Activated T-helper 9 cell treated with anti-CD3 and anti-CD28 coated beads, Interleukin-2, amount 50 U/mL, for 16 hours (primary cell): ENCODE data around the gene SKAP2.
"Not testable (repeated sequence)": the region's sequence is repeated elsewhere in the genome, so short reads cannot be mapped to it uniquely, and the experiment has no call there.

ENCODE experiments used
- DNase-seq: peaks from one replicate; pipeline ENCODE4 v3.0.0-alpha.2; 2020; ENCODE audit warnings: low read depth

Gene SKAP2

DNA sequence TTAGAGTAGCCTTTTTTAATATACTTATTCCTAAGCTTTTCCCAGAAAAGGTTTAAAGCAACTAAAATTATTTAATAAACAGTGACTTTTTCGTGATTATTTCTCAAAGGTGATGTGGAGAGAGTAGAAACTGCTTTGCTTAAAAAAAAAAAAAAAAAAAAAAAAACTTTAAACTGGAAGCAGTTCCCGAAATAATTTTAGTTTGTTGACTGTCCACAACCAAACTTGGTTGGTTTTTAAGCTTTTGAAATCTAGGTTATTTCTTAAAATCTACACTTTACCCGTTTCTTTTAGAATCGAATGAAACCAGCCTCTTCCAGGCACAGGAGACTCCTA is 7.3 kb downstream of the SKAP2 start:
- DNase-seq: no peak

DNA sequence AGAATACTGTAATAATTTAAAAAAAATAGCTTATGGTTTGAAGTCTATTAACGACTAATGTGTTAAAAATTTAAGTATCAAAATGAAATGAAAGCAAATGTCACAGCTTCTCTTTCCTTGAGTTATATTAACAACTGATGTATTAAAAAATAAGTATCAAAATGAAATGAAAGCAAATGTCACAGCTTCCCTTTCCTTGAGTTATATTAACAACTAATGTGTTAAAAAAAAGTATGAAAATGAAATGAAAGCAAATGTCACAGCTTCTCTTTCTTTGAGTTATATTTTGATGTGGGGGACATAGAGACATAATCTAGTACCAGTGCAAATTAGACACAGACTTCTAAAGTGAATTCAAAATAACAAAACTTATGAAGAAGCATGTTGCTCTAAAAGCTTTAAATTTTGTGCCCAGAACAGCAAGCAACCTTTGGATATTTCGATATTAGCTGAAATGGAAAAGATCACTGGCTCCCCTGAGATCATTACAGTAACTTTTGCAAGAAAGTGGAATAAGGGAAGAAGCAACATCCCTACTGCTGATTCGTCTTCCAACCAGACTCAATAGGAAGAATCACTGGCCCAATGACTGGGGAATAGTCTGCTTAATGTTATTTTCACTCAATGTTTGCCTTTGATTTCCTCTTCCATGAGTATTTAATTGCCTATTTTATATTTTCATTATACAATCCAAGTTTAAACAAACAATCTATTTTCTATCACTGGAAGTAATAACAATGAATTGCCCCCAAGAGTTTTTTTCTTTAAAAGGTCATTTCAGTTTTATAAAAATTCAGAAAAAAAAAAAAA is 8.0 kb downstream of the SKAP2 start:
- no peak for DNase-seq

GRCh38 chr7:26854876-26855855 is 9.2 kb downstream of the SKAP2 start:
- no peak for DNase-seq

- no peak for DNase-seq
Measured at GRCh38 chr7:26853788-26854393, 10.5 kb downstream of the SKAP2 start.

DNA sequence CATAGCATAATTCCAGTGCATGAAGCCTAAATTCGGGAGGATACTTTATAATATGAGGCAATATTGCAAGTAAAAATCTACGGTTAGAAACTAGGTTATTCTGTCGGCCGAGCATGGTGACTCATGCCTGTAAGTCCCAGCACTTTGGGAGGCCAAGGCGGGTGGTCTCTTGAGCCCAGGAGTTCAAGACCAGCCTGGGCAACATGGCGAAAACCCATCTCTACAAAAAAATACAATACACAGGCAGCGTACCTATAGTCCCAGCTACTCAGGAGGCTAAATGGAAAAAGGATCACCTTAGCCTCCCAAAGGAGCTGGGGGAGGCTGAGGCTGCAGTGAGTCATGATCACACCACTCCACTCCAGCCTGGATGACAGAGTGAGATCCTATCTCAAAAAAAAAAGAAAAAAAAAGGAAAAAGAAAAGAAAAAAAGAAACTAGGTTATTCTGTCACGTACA is 14.2 kb downstream of the SKAP2 start:
- DNase-seq: no peak

DNA sequence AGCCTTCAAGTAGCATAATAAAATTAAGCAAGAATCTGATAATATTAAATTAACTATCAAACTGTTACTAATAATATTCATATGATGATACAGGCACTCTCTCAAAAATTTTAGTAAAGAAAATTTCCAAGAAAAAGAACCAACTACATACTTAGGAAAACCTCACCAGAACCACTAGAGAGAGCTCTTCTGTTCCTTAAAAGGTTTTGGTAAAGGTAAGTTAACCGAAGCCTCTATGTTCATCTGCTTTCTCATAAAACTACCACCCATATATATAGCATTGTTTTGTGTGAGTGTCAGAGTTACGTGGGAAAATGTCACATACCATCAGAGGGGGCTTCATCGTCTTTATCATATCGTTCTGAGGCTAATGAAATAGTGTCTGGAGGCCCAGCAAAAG is 20.7 kb downstream of the SKAP2 start:
- DNase-seq: no peak

DNA sequence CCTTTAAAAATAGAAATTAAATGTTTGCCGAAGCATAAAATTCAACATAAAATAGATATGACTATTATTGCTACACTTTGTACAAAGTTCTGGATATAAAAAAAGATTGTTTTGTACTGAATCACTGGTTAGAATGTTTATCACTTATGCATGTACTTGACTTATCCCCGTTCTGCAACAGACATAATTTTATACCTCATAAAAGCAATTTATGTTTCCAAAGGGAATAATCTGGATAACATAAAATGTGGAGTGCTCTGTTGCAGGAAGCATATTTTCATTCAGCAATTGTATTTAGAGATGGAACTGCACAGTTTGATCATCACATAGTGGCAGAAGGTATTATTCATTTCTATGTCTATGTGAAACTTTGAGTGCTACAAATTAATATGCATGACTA is 21.5 kb downstream of the SKAP2 start:
- no peak for DNase-seq

GRCh38 chr7:26841003-26841739 is 23.2 kb downstream of the SKAP2 start:
- DNase-seq: no peak

DNA sequence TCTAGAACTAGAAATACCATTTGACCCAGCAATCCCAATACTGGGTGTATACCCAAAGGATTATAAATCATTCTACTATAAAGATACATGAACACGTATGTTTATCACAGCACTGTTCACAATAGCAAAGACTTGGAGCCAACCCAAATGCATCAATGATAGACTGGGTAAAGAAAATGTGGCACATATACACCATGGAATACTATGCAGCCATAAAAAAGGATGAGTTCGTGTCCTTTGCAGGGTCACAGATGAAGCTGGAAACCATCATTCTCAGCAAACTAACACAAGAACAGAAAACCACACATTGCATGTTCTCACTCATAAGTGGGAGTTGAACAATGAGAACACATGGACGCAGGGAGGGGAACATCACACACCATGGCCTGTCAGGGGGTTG is 27.6 kb downstream of the SKAP2 start:
- DNase-seq: not testable (repeated sequence)

DNA sequence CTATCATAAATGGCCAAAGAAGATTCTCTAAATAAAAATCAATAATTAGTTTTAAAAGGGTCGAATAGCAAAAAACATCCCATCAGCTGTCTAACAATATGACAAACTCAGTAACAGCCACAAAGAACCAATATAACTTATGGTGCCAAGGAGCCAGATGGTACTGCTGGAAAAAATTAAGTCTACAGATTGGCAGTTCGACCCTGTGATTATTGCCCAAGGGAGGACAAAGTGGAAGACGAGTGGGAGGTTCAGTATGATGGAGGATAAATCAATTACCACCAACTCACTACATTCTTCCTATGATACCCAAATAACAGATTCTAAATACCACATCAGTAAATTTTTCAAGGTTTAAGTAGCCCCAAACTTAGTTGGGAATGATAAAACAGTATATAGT is 49.0 kb downstream of the SKAP2 start:
- no peak for DNase-seq

- no peak for DNase-seq
Measured at GRCh38 chr7:26813432-26813831, 51.0 kb downstream of the SKAP2 start.

GRCh38 chr7:26794541-26794940 is 69.8 kb downstream of the SKAP2 start:
- no peak for DNase-seq

- no peak for DNase-seq
Measured at GRCh38 chr7:26792576-26792975, 71.8 kb downstream of the SKAP2 start.

- DNase-seq: no peak
Measured at GRCh38 chr7:26792006-26792405, 72.4 kb downstream of the SKAP2 start.

DNA sequence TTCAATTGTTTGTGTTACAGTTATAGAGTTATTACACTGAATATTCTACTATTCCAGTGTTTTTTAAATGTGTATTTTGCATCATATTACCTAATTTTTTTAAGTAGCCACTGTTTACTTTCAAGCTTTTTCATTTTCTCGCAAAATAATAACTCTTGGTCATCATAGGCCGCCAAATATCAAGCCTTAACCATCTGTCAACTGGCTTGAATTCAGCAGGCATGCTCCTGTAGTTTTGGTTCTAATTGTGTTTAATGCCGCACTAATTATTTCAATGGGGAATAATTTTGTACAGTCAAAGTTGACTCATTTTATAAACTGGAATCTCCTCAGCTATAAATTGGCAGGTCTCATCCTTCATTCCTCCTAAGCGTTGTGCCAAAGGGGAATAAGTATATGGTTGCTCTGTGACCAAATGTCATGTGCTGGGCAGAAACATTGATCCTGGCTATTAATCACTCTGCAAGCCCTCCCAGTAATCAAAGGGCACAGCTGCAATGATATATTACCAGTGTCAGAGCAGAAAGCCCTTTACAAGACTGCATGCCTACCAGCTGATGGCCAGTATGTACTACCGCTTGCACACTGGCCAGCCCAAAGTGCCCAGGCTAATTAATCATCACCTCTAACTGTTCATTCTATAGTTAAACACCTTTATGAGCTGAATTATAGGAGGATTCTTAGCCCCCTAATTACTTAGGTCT is 74.8 kb downstream of the SKAP2 start:
- DNase-seq: no peak

- DNase-seq: no peak
Measured at GRCh38 chr7:26787701-26788100, 76.7 kb downstream of the SKAP2 start.

- DNase-seq: no peak
Measured at GRCh38 chr7:26784118-26784517, 80.3 kb downstream of the SKAP2 start.

GRCh38 chr7:26782501-26782900 is 81.9 kb downstream of the SKAP2 start:
- no peak for DNase-seq

DNA sequence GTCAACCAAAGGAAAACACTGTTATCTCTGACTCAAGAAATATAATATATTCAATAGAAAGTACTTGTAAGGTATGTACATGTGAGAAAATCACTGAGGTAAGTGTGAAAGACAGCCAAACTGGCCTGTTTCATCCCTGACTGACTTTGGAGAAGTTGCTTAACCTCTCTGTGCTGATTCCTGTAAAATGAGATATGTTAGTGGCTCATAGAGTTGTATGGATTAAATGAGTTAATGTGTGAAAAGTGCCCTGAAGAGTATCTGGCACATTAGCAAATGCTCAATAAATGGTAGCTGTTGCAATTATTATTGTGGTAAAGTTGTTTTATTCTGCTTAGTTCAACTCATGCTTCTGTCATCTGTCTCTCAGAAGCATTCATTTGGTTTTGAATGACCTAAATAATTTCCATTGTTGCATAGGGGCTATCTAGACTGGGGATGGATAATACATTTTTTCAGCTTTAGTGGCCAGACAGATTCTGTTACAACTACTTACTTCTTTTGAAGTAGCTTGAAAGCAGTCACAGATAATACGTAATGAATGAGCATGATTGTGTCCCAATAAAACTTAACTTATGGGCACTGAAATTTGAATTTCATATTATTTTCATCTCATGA is 84.3 kb downstream of the SKAP2 start:
- no peak for DNase-seq

GRCh38 chr7:26777385-26777784 is 87.0 kb downstream of the SKAP2 start:
- no peak for DNase-seq

GRCh38 chr7:26760501-26760900 is 103.9 kb downstream of the SKAP2 start:
- DNase-seq: no peak
